ENCODE results near the gene SLC2A9.
"Not testable (repeated sequence)": the region's sequence is repeated elsewhere in the genome, so short reads cannot be mapped to it uniquely, and the experiment has no call there.

Gene SLC2A9

DNA sequence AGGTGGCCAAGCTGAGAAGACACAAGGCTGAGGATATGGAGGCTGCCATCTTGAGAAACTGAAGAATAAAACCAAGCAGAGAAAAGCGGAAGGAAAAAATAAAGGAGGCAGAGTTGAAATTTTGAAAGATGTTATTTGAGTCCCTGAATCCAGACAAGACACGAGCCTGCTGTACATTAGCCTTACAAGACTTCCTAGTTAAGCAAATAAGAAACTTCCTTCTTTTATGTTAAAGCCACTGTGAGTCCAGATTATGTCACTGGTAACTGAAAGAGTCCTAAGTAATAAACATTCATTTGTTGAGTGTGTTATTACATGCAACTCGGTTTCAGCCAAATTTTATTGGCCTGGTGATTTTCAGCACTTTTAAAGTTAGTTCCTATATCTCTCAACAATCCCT, 209.5 kb downstream of the SLC2A9 start:
- Histone ChIP-seq H3K4me1 (ENCODE audit: control insufficient read depth, low read depth, low read length) (peaks cover 1% of the 10 kb centered on the region), H3K9ac (ENCODE audit: low read length) (no peak overlapping the region), H3K27me3 (ENCODE audit: insufficient read depth, low read length, poor library complexity) (no peaks in the 10 kb centered on the region), H3K79me2 (ENCODE audit: control insufficient read depth, insufficient read depth, low read length) (no peaks in the 10 kb centered on the region), H2AK5ac (ENCODE audit: low read length) (no peak overlapping the region), H3K36me3 (ENCODE audit: control insufficient read depth, insufficient read depth, low read length) (no peaks in the 10 kb centered on the region), H3K18ac (ENCODE audit: low read length) (no peak overlapping the region), H2BK120ac (ENCODE audit: low read depth, low read length) (no peak overlapping the region), H4K8ac (ENCODE audit: low read depth, low read length) (no peak overlapping the region), H3K79me1 (ENCODE audit: low read length) (no peaks in the 10 kb centered on the region), H2BK15ac (replicated peaks; ENCODE audit: low read depth) (no peak overlapping the region), H3K56ac (ENCODE audit: low read length) (no peak overlapping the region), H2BK5ac (ENCODE audit: low read length) (no peak overlapping the region), H3K4me2 (ENCODE audit: low read length) (no peak overlapping the region), H3K27ac (ENCODE audit: low read depth, low read length) (no peak overlapping the region), H3K23ac (ENCODE audit: low read length) (no peak overlapping the region), H3K4me3 (ENCODE audit: low read length) (no peak overlapping the region), H4K5ac (ENCODE audit: low read length) (no peak overlapping the region), H3K4ac (ENCODE audit: low read depth, low read length) (no peak overlapping the region)
- DNase-seq = no peak
- WGBS (ENCODE audit: extremely low coverage, insufficient coverage, low lambda C conversion rate) = no CpG with 5 or more reads among the region's 3 CpGs

DNA sequence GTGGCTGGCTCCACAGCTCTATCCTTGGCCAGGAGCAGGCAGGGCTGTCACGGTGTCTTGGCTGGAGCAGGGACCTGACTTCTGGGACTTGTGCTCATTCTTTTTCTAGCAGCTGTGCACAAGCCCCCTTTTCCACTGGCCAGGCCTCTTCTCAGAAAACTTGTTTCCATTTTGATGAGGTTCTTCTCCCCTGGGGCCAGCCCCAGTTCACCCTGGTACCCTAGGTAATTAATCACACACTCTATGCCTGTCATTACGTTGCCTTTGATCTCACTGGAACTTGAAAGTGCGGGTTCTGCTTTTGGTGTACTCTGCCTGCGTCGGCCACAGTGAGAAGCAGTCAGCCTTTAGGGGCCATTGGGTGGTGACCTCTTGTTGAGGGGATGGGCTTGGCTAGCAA, 213.2 kb downstream of the SLC2A9 start:
- no peak overlapping the region for H3K4me3 ChIP-seq (ENCODE audit: low read length)
- no peak overlapping the region for H2BK120ac ChIP-seq (ENCODE audit: low read depth, low read length)
- no peaks in the 10 kb centered on the region for H3K79me2 ChIP-seq (ENCODE audit: control insufficient read depth, insufficient read depth, low read length)
- H3K27me3 ChIP-seq (ENCODE audit: insufficient read depth, low read length, poor library complexity) = no peaks in the 10 kb centered on the region
- no peak overlapping the region for H2BK15ac ChIP-seq (replicated peaks; ENCODE audit: low read depth)
- H3K79me1 ChIP-seq (ENCODE audit: low read length) = no peaks in the 10 kb centered on the region
- no peak overlapping the region for H3K9ac ChIP-seq (ENCODE audit: low read length)
- H3K36me3 ChIP-seq (ENCODE audit: control insufficient read depth, insufficient read depth, low read length) = no peaks in the 10 kb centered on the region
- H3K4me1 ChIP-seq (ENCODE audit: control insufficient read depth, low read depth, low read length) = peaks cover 1% of the 10 kb centered on the region
- H3K4me2 ChIP-seq (ENCODE audit: low read length) = no peak overlapping the region
- H4K5ac ChIP-seq (ENCODE audit: low read length) = no peak overlapping the region
- H3K4ac ChIP-seq (ENCODE audit: low read depth, low read length) = no peak overlapping the region
- no peak overlapping the region for H3K18ac ChIP-seq (ENCODE audit: low read length)
- no peak overlapping the region for H2AK5ac ChIP-seq (ENCODE audit: low read length)
- no peak overlapping the region for H2BK5ac ChIP-seq (ENCODE audit: low read length)
- no peak overlapping the region for H4K8ac ChIP-seq (ENCODE audit: low read depth, low read length)
- H3K56ac ChIP-seq (ENCODE audit: low read length) = no peak overlapping the region
- H3K23ac ChIP-seq (ENCODE audit: low read length) = no peak overlapping the region
- no CpG with 5 or more reads among the region's 5 CpGs for WGBS (ENCODE audit: extremely low coverage, insufficient coverage, low lambda C conversion rate)
- no peak for DNase-seq
- no peak overlapping the region for H3K27ac ChIP-seq (ENCODE audit: low read depth, low read length)

DNA sequence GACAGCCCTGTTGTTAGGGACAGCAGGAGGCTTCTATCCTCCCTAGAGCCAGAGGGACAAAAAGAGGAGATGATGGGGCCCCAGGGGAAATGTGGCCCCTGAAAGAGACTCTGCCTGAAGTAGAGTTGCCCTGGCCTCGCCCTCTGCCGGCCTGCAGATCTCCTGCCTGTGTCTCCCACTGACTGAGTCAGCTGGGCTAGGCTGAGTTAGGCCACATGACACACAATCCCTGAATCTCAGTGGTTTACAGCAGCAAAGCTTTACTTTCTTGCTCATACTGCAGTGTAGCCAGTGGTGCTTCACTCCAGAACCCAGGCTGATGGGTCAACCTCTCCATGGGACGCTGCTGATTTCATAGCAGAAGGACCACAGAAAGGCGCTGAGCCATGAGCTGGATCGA, 216.4 kb downstream of the SLC2A9 start:
- no peak overlapping the region for H3K27ac ChIP-seq (ENCODE audit: low read depth, low read length)
- H3K27me3 ChIP-seq (ENCODE audit: insufficient read depth, low read length, poor library complexity) = no peaks in the 10 kb centered on the region
- H4K8ac ChIP-seq (ENCODE audit: low read depth, low read length) = no peak overlapping the region
- no peak overlapping the region for H2BK120ac ChIP-seq (ENCODE audit: low read depth, low read length)
- no peak overlapping the region for H3K4ac ChIP-seq (ENCODE audit: low read depth, low read length)
- H3K56ac ChIP-seq (ENCODE audit: low read length) = no peak overlapping the region
- no peak overlapping the region for H3K18ac ChIP-seq (ENCODE audit: low read length)
- H4K5ac ChIP-seq (ENCODE audit: low read length) = no peak overlapping the region
- H3K4me1 ChIP-seq (ENCODE audit: control insufficient read depth, low read depth, low read length) = no peaks in the 10 kb centered on the region
- no peaks in the 10 kb centered on the region for H3K79me2 ChIP-seq (ENCODE audit: control insufficient read depth, insufficient read depth, low read length)
- no peaks in the 10 kb centered on the region for H3K79me1 ChIP-seq (ENCODE audit: low read length)
- no peaks in the 10 kb centered on the region for H3K36me3 ChIP-seq (ENCODE audit: control insufficient read depth, insufficient read depth, low read length)
- no peak overlapping the region for H3K23ac ChIP-seq (ENCODE audit: low read length)
- no peak overlapping the region for H2AK5ac ChIP-seq (ENCODE audit: low read length)
- no peak overlapping the region for H2BK5ac ChIP-seq (ENCODE audit: low read length)
- DNase-seq = no peak
- WGBS (ENCODE audit: extremely low coverage, insufficient coverage, low lambda C conversion rate) = no CpG with 5 or more reads among the region's 5 CpGs
- H3K4me2 ChIP-seq (ENCODE audit: low read length) = no peak overlapping the region
- no peak overlapping the region for H2BK15ac ChIP-seq (replicated peaks; ENCODE audit: low read depth)
- H3K4me3 ChIP-seq (ENCODE audit: low read length) = no peak overlapping the region
- no peak overlapping the region for H3K9ac ChIP-seq (ENCODE audit: low read length)

DNA sequence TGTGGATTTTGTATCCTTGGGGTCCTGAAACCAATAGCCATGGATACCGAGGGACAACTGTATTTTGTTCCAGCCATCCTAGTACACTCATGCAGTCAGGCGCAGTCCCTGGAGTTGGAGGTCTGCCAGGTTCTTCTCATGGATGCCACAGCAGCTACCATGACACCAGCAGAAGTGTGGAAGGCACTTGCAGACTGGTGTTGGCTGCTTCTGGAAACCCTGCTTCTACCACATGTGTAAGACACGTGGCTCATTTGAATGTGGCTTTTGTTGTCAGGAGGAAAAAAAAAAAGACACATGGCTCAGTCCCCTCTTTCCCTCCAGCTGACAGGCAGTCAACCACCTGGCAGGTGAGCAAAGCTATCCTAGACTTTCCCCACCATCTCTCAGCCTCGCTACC, 220.4 kb downstream of the SLC2A9 start:
- H3K36me3 ChIP-seq (ENCODE audit: control insufficient read depth, insufficient read depth, low read length) = no peaks in the 10 kb centered on the region
- no peak overlapping the region for H3K4me2 ChIP-seq (ENCODE audit: low read length)
- H3K27ac ChIP-seq (ENCODE audit: low read depth, low read length) = no peak overlapping the region
- no peak overlapping the region for H2BK5ac ChIP-seq (ENCODE audit: low read length)
- no peak overlapping the region for H4K8ac ChIP-seq (ENCODE audit: low read depth, low read length)
- H2BK15ac ChIP-seq (replicated peaks; ENCODE audit: low read depth) = no peak overlapping the region
- H3K79me1 ChIP-seq (ENCODE audit: low read length) = no peaks in the 10 kb centered on the region
- no peak for DNase-seq
- no peak overlapping the region for H3K9ac ChIP-seq (ENCODE audit: low read length)
- H3K4ac ChIP-seq (ENCODE audit: low read depth, low read length) = no peak overlapping the region
- H2BK120ac ChIP-seq (ENCODE audit: low read depth, low read length) = no peak overlapping the region
- H2AK5ac ChIP-seq (ENCODE audit: low read length) = no peak overlapping the region
- H3K79me2 ChIP-seq (ENCODE audit: control insufficient read depth, insufficient read depth, low read length) = no peaks in the 10 kb centered on the region
- no peak overlapping the region for H4K5ac ChIP-seq (ENCODE audit: low read length)
- no peak overlapping the region for H3K4me3 ChIP-seq (ENCODE audit: low read length)
- WGBS (ENCODE audit: extremely low coverage, insufficient coverage, low lambda C conversion rate) = no CpG with 5 or more reads among the region's 4 CpGs
- no peaks in the 10 kb centered on the region for H3K27me3 ChIP-seq (ENCODE audit: insufficient read depth, low read length, poor library complexity)
- no peak overlapping the region for H3K18ac ChIP-seq (ENCODE audit: low read length)
- no peak overlapping the region for H3K23ac ChIP-seq (ENCODE audit: low read length)
- H3K4me1 ChIP-seq (ENCODE audit: control insufficient read depth, low read depth, low read length) = no peaks in the 10 kb centered on the region
- no peak overlapping the region for H3K56ac ChIP-seq (ENCODE audit: low read length)

DNA sequence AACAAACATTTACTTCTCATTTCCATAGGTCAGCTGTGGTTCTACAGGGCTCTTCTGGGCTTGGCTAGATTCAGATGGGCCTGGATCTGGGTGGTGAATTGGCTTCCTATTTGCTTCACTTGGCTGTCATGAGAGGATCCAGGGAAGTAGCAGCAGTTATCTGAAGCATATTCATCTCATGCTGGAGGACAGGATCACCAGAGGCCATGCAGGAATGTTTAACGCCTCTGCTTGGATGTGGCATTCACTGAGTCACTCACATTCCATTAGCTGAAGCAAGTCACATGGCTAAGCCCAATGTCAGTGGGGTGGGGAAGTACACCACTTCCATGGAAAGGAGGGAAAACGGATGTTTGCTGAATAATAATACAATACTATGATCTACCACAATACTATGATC, 224.7 kb downstream of the SLC2A9 start:
- not testable (repeated sequence) for H3K27me3 ChIP-seq (ENCODE audit: insufficient read depth, low read length, poor library complexity); H2BK15ac ChIP-seq (replicated peaks; ENCODE audit: low read depth); H3K9ac ChIP-seq (ENCODE audit: low read length); H3K18ac ChIP-seq (ENCODE audit: low read length); H3K4me2 ChIP-seq (ENCODE audit: low read length); H4K8ac ChIP-seq (ENCODE audit: low read depth, low read length); H2BK5ac ChIP-seq (ENCODE audit: low read length); H3K79me2 ChIP-seq (ENCODE audit: control insufficient read depth, insufficient read depth, low read length); H4K5ac ChIP-seq (ENCODE audit: low read length); H3K4me1 ChIP-seq (ENCODE audit: control insufficient read depth, low read depth, low read length); H3K4me3 ChIP-seq (ENCODE audit: low read length); H3K79me1 ChIP-seq (ENCODE audit: low read length); H3K56ac ChIP-seq (ENCODE audit: low read length); H3K23ac ChIP-seq (ENCODE audit: low read length); H2AK5ac ChIP-seq (ENCODE audit: low read length); H3K4ac ChIP-seq (ENCODE audit: low read depth, low read length); H3K36me3 ChIP-seq (ENCODE audit: control insufficient read depth, insufficient read depth, low read length); H2BK120ac ChIP-seq (ENCODE audit: low read depth, low read length); H3K27ac ChIP-seq (ENCODE audit: low read depth, low read length)
- peak; percentile 73 for DNase-seq
- WGBS (ENCODE audit: extremely low coverage, insufficient coverage, low lambda C conversion rate) = no CpG with 5 or more reads among the region's 2 CpGs

DNA sequence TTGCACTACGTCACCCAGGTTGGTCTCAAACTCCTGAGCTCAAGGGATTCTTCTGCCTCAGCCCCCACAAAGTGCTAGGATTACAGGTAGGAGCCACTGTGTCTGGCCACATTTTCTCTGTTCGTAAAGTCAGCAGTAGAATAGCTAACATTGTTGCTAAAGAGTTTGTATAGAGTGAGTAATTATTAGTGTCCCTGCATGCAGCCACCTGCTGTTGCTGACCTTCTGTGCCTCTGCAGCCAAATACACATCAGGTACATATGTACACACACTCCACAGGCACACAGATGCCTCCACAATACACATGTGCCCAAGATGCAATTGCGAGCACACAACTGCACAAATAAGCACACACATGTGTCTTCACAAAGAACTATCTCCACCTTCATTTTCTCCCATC, 228.9 kb downstream of the SLC2A9 start:
- WGBS (ENCODE audit: extremely low coverage, insufficient coverage, low lambda C conversion rate) = no CpG with 5 or more reads among the region's 3 CpGs
- Histone ChIP-seq H2BK120ac (ENCODE audit: low read depth, low read length) (no peak overlapping the region), H2BK15ac (replicated peaks; ENCODE audit: low read depth) (no peak overlapping the region), H2AK5ac (ENCODE audit: low read length) (no peak overlapping the region), H3K4me1 (ENCODE audit: control insufficient read depth, low read depth, low read length) (no peaks in the 10 kb centered on the region), H3K56ac (ENCODE audit: low read length) (no peak overlapping the region), H4K8ac (ENCODE audit: low read depth, low read length) (no peak overlapping the region), H3K27me3 (ENCODE audit: insufficient read depth, low read length, poor library complexity) (no peaks in the 10 kb centered on the region), H3K79me2 (ENCODE audit: control insufficient read depth, insufficient read depth, low read length) (no peaks in the 10 kb centered on the region), H2BK5ac (ENCODE audit: low read length) (no peak overlapping the region), H3K36me3 (ENCODE audit: control insufficient read depth, insufficient read depth, low read length) (no peaks in the 10 kb centered on the region), H3K23ac (ENCODE audit: low read length) (no peak overlapping the region), H3K18ac (ENCODE audit: low read length) (no peak overlapping the region), H3K9ac (ENCODE audit: low read length) (no peak overlapping the region), H3K4me2 (ENCODE audit: low read length) (no peak overlapping the region), H3K4me3 (ENCODE audit: low read length) (no peak overlapping the region), H4K5ac (ENCODE audit: low read length) (no peak overlapping the region), H3K27ac (ENCODE audit: low read depth, low read length) (no peak overlapping the region), H3K4ac (ENCODE audit: low read depth, low read length) (no peak overlapping the region), H3K79me1 (ENCODE audit: low read length) (no peaks in the 10 kb centered on the region)
- no peak for DNase-seq
